ENCODE data around the gene PITPNB.

The PITPNB gene
- total RNA-seq = 31.1 to 60.0 reads per million in 2 experiments

DNA sequence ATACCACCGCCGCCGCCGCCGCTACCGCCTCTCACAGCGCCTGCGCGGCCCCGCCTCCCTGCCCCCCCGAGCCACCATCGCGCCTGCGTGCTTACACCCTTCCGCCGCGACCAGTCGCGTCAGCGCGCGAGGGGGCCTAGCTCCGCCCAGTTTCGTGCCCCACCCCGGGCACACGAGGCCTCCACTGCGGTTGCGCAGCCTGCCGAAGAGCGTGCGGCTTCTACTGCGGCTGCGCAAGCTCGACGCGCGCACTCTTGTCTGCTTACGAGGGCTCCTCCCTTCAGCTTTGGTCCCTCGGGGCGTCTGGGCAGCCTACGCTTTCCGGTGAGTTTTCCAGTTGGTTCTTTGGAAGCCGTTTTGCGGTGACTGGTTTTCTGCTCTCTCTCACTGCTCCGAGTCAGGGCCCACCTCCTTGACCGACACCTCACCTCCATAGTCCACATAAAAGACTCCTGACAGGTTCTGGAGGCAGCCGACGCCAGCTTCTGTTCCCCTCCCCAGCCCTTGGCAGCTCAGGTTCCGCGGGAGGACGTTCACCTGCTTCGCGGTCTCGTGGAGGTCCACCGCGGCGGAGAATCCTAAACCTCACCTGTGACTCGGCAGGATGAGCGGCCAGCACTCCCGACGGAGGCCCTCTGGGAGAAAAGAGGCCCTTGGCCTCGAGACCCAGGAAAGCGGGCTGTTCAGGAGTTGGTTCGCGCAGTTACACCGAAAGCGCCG is at the start of gene PITPNB:
TSS of gene PITPNB (minus strand) at position 35 of the 720 bp plus-strand sequence. CDS start 65 bp downstream, outside the sequence.
- peak; percentile 97 for DNase-seq (ENCODE audit: low read depth)

DNA sequence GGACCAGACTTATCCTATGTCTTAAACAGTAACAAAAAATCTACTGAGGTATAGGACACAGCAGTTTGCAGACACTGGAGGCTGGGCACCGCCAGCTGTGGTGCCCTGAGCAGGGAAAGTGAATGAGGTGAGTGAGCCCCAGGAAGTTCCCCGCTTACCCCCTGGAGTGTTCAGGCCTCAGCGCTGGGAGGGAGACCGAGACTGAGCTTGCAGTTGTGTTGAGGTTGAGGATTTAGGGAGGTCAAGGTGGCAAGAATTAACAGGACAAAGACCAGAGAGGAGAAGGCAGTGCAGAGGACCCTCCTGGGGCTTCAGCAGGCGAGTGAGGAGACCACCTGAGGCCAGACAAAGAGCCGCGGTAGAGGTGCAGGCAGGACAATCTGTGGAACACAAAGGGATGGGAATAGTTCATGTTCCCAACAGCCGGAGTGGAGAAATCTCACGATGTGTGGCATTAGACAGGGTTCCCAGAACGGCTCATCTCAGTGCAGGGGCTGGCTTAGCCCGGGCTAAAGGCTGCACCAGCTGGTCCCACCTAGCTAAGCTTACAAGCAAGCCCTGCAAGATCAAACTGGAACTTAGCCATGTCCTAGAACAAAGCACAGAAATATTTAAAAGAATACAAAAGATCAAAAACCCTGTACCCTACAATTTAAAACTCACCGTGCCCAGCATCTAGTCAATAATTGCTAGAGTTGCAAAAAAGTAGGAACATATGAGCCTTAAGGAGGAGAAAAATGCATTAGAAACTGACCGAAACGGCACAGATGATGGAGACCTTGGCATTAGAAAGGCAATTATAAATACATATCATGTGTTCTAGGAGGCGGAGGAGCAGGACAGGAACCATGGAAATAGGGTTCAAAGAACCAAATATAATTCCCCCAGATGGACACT is 47.4 kb upstream of the PITPNB start:
- DNase-seq (ENCODE audit: low read depth) = no peak

DNA sequence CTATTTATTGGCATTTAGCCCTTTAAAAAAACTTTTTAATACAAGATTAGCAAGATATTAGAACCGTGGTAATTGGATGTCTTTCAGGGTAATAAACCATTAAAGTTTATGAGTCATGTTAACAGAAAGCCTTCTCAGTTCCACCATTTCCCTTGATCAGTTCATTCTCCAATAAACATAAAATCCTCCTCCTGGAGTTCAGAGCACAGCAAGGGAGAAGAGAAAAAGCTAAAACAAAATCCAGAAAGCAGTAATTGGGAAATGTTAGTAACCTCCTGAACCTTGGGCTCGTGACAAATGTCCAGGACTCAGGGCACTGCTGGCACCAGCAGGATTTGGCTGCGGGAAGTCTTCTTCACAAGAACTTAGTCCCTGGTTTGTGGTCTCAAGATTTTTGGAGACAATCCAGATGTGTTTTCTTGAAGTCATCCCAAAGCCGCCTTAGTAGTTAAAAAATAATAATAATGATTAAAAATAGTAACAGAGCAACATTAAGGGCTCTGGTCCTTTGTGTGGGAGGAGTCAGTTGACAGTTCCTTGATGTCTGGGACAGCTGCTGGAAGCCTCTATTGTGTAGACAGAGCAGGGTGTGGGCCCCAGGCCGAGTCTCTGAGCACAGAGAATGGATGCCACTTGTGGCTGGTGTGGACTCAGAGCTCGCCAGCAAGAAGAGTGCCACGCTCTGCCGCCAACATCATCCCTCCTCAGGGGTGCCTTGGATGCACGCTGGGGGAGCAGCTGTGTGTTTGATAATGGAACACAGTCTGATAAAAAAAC is 43.4 kb upstream of the PITPNB start:
- DNase-seq (ENCODE audit: low read depth) = no peak

DNA sequence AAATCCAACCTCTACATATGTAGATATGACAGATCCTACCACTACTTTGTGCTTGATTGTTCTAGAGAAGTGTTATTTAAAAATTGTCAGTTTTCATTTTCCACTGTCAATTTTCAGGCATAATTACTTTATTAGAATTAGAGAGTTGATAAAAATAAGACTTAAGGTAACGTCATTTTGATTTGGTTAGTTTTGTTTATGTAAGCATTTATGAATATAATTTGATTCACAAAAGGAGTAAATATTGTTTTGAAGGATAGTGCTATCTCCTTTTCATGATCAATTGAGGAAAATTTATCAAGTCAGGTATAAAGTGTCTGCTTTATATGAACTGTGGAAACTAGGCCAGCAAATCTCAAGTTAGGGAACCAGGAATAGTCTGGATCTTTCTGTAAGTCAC is 42.6 kb upstream of the PITPNB start:
- DNase-seq (ENCODE audit: low read depth) = no peak

DNA sequence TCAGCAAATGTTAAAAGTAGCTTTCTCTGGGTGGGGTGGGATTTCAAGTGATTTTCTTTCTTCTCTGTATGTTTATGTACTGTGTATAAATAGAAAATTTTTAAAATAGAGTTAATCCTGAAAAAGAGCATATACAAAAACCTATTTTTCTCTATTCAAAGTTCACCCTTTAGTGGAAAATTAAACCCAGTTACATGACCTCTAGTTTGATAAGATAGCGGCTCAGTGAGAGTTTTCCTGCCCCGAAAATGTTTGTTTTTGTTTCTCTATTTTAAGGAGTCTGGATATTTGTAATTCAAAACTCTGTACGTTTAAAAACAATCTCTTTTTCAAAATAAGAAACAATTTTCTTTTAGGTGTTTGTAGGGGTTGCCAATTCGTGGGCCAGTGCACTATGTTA is 42.1 kb upstream of the PITPNB start:
- DNase-seq (ENCODE audit: low read depth) = no peak

DNA sequence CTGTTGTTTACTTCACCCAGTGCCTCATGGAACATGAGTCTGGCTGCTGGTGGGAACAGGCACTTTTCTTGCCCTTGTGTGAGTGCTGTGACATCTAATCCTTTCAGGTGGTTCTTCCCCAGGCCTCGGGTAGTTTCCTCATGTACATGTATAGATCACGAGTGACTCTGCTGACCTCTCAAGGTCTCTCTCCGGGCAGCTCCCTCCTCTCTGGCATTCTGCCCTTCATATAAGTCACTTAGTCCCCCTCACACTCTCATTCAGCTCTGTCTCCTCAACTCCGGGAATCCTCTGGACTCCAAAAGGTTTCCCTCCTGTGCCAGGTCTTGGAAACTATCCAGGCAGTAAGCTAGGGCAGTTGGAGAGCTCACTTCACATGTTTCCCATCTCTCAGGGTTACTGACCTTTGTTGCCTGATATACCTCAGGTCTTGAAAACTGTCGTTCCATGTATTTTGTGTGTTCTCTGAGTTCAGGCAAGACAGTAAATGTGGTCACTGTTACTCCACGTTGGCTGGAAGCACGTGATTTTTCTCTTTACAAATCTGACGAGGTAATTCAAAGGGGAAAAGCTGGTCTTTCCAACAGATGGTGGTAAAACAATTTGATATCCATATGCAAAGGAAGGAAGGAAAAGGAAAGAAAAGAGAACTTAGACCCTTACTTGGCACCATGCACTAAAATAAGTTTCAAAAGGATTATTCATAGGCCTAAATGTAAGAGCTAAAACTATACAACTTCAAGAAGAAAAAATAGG is 40.5 kb upstream of the PITPNB start:
- DNase-seq (ENCODE audit: low read depth) = no peak

DNA sequence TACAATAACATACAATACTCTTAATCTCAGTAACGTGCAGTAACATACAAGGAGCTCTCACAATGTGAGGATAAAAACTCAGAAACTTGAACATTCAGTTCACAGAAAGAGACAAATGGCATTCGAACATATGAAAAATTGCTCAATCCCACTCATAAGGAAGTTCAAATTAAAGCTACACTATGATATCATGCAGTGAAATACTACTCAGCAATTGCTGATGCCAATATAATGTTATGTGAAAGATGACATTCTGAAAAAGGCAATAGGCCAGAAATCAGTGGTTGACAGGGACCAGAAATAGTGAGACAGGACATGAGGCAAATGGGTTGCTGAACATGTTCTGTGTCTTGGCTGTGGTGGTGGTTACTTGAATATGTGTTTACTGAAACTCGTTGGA is 33.7 kb upstream of the PITPNB start:
- DNase-seq (ENCODE audit: low read depth) = no peak

DNA sequence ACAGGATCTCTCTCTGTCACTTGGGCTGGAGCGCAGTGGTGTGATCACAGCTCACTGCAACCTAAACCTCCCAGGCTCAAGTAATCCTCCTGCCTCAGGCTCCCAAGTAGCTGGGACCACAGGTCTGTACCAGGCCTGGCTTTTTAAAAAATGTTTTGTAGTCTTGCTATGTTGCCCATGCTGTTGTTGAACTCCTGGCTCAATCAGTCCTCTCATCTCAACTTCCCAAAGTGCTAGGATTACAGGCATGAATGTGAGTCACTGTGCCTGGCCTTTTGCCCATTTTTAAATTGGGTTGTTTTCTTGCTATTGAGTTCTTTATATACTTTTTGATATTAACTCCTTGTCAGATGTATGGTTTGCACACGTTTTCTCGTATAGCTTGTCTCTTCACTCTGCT is 33.0 kb upstream of the PITPNB start:
- DNase-seq (ENCODE audit: low read depth) = no peak

DNA sequence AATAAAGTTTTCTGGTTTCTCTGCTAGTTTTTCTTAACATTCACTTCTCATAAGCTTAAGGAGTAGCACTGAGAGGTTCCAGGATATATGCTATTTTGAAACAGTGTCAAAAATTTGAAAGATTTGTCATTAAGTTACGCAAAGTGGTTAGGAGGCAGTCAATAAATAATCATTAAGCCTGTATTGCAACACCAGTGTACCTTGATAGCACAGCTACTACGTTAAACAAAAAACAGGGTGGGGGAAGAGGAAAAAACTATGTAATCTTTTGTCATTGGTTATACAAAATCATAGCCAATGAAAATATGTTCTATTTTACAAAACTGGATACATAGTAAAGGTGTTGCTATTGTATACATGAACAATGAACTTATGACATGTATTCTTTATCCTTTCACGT is 30.4 kb upstream of the PITPNB start:
- DNase-seq (ENCODE audit: low read depth) = no peak

DNA sequence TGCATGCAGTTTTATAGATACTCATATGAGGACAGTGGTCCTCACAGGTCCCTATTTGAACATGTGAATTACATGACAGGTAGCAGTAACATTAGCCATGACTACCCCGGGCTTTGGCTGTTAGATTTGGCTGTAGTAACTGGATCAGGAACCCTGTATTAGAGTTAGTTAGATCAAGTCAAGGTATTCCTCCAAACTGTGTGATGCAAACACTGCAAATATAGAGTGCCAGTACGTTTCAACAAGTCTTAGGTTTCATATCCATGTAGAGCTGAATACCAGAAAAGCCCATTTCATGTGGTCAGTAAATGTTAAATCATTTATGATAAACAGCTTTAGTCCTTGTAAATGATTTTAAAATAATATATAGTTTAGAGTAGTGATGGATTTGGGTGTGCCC is 29.5 kb upstream of the PITPNB start:
- DNase-seq (ENCODE audit: low read depth) = no peak

DNA sequence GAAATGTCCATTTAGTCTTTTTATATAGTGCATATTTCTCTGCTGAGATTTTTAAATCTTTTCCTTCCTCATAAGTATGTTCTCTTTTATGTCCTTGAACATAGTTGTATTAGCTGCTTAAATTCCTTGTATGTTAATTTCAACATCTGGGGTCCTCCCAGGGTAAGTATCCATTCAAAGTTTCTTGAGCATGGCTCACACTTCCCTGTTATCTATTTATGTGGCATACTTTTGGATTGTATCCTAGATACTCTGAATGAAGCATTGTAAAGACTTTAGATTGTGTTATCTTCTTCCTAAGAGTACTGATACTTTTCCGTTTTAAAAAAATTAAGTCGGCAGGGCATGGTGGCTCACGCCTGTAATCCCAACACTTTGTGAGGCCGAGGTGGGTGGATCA is 28.4 kb upstream of the PITPNB start:
- DNase-seq (ENCODE audit: low read depth) = no peak

DNA sequence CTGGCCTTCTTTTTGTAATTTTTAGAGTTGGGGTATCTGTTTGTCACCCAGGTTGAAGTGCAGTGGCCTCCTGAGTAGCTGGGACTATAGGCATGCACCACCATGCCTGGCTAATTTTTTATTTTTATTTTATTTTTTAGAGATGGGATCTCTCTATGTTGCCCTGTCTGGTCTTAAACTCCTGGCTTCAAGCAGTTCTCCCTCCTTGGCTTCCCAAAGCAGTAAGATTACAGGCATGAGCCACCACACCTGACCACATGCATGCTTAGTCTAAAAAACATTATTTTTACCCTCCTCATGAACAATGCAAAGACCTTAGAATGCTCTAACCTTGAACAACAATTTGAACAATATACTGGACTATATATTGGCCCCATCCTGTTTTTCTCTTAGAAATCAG is 22.1 kb upstream of the PITPNB start:
- no peak for DNase-seq (ENCODE audit: low read depth)

DNA sequence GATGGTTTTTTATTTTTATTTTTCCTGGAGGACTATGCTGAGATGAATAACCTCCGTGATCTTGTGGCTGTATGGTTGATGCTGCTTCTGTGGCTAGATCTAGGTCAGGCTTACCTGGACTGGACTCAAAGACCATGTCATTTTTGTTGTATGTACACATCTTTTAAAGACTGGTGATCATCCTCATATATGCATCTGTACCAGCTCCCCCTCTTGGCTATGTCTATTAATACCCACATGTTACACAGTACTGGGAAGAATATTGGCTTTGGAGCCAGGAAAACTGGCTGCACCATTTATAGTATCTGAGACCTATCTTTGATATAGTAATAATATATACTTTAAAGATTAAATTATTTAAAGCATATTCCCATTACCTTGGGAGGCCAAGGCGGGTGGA is 18.4 kb upstream of the PITPNB start:
- DNase-seq (ENCODE audit: low read depth) = no peak

DNA sequence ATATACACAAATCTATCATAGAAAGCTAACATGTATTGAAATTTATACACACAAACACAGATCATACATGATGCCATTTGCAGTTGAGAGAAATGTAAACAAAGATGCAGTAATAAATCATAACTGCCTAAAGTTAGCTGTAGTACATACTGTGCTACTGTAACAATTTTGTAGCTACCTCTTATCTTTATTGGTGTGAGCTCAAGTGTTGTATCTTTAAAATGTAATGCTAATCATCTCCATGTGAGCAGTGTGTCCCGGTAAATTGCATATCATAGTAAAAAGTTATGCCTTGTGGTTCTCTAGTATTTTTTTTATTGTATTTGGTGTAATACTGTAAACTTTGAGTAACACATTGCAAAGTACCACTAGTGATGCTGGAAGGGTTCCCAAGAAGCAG is 16.8 kb upstream of the PITPNB start:
- DNase-seq (ENCODE audit: low read depth) = no peak

DNA sequence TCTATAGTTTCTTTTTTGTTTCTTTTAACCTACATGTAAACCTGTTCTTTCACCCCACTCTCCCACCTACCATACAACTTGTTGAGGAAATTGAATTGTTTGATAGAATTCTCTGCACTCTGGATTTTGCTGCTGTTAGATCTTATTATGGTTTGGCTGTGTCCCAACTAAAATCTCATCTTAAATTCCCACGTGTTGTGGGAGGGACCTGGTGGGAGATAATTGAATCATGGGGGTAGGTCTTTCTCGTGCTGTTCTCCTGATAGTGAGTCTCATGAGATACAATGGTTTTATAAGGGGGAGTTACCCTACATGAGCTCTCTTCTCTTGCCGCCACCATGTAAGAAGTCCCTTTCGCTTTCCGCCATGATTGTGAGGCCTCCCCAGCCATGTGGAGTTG is 15.0 kb upstream of the PITPNB start:
- no peak for DNase-seq (ENCODE audit: low read depth)

DNA sequence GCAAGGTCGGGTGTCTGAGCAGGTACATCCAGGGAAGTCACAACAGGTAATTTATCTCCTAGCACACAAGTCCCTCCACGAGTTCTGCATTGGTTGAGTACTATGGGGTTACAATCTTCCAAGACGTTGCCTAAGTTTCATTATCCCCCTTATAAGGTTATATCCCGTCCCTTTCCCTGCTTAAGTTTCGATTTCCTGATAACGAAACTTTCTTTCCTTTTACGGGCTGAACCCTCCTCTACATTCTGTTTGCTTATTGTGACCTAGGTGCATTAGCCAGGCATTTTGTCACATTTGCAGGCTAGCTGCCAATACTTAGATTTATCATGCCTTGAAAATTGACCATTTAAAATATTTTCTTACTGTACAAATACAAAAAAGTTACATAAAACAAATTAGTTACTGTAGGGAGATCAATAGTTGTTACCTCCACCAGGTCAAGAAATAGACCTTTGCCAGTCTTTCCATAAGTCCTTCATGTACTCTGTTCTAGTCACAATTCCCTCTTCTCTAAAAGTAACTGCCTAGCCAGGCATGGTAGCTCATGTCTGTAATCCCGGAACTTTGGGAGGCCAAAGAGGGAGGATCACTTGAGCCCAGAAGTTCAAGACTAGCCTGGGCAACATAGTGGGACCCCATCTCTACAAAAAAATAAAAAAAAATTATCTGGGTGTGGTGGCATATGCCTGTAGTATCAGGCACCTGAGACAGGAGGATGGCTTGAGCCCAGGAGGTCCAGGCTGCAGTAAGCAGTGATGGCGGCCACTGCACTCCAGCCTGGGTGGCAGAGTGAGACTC is 14.3 kb upstream of the PITPNB start:
- no peak for DNase-seq (ENCODE audit: low read depth)

DNA sequence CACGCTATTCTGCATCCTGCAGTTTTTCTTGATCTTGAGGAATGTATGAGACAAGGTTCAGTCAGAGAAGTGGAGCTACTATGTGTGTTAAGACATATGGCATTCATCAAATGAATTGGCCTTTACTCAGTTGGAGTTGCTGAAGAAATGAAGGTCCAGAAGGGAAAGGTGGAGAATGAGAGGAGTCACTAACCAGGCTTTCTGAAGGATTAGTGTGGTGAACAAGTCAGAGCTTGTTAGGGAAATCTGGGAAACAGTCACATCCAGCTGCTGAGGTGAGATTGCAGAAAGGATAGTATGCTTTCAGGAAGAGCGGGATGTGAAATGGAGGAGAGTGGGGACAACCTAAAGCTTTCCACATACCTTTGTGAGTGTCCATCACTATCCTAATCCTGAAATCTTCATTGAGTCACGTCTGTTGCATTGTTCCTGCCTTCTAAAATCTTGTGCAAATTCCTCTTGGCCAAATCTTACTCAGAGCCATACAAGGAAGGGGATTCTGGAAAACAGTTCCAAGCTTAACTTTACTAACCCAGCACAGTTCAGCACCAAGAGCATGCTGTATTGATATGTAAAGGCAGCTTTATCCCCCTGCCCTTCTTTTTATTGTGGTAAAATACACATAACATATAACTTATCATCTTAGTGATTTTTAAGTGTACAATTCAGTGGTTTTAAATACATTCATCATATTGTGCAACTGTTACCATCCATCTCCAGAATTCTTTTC is 11.4 kb upstream of the PITPNB start:
- DNase-seq (ENCODE audit: low read depth) = no peak

DNA sequence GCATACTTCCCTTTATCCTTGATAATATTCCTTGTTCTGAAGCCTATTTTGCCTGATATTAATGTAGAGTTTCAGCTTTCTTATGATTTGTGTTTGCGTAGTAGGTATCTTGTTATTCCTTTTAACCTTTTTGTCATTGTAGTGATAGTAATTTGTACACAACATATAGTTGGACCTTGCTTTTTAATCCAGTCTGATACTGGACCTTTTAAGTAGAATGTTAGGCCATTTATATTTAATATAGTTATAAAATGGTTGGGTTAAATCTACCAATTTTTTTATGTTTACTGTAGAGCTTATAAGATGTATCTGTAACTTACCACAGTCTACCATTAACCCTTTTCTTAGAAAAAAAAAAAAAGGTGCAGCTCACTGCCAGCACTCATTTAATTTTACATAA is 8.6 kb upstream of the PITPNB start:
- DNase-seq (ENCODE audit: low read depth) = no peak

DNA sequence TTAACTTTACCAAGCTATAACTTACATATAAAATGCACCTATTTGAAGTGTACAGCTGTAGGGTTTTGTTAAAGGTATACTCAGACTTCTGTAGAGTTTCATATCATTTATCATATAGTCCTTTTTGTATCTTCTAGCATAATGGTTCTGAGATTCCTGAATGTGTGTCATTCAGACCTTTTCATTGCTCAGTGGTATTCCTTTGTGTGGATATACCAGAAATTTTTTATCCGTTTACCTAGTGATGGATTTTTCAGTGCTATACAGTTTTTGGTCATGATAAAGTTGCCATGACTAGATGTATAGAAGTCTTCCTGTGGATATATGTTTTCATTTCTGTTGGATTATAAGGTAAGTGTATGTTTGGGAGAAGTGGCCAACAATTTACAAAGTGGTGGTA is 6.3 kb upstream of the PITPNB start:
- DNase-seq (ENCODE audit: low read depth) = no peak

Measured in T follicular helper cell (primary cell).